ENCODE measurements around the gene PLCB3.

The PLCB3 gene

DNA sequence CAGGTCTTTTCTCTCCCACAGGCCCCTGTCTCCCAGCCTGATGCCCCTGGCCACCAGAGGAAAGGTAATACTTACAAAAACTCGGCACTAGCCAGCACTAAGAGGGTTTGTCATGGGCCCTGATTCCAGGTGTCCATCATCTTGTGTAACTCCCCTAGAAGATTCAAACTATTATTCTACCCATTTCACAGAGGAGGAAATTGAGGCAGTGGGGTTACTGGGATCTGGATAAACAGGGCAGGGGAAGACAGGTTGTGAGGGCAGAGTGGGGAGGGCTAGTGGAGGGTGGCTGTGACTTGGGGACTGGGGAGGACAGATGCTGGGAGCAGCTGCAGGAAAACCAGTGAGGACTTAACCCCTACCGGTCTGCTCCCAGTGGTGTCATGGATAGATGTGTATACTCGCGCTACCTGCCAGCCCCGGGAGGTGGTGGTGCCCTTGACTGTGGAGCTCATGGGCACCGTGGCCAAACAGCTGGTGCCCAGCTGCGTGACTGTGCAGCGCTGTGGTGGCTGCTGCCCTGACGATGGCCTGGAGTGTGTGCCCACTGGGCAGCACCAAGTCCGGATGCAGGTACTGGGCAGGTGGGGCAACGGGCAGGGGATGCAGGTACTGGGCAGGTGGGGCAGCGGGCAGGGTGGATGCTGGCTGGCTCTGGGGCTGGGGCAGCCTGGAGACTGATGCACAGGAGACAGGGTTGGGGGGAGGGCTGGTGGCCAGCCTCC lies 15.7 kb upstream of the PLCB3 start:
- TF ChIP-seq SPI1 (IDR thresholded peaks at IDR 0.05; ENCODE audit: borderline replicate concordance, low read depth) (no peak), POLR2AphosphoS5 (IDR thresholded peaks at IDR 0.05; ENCODE audit: low read depth) (no peak), GABPA (IDR thresholded peaks at IDR 0.05; ENCODE audit: low read depth) (no peak)
- TF ChIP-seq, protein P1, sequence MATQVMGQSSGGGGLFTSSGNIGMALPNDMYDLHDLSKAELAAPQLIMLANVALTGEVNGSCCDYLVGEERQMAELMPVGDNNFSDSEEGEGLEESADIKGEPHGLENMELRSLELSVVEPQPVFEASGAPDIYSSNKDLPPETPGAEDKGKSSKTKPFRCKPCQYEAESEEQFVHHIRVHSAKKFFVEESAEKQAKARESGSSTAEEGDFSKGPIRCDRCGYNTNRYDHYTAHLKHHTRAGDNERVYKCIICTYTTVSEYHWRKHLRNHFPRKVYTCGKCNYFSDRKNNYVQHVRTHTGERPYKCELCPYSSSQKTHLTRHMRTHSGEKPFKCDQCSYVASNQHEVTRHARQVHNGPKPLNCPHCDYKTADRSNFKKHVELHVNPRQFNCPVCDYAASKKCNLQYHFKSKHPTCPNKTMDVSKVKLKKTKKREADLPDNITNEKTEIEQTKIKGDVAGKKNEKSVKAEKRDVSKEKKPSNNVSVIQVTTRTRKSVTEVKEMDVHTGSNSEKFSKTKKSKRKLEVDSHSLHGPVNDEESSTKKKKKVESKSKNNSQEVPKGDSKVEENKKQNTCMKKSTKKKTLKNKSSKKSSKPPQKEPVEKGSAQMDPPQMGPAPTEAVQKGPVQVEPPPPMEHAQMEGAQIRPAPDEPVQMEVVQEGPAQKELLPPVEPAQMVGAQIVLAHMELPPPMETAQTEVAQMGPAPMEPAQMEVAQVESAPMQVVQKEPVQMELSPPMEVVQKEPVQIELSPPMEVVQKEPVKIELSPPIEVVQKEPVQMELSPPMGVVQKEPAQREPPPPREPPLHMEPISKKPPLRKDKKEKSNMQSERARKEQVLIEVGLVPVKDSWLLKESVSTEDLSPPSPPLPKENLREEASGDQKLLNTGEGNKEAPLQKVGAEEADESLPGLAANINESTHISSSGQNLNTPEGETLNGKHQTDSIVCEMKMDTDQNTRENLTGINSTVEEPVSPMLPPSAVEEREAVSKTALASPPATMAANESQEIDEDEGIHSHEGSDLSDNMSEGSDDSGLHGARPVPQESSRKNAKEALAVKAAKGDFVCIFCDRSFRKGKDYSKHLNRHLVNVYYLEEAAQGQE (IDR thresholded peaks at IDR 0.05; ENCODE audit: insufficient replicate concordance, low read depth) = no peak
- TF ChIP-seq, protein P2, sequence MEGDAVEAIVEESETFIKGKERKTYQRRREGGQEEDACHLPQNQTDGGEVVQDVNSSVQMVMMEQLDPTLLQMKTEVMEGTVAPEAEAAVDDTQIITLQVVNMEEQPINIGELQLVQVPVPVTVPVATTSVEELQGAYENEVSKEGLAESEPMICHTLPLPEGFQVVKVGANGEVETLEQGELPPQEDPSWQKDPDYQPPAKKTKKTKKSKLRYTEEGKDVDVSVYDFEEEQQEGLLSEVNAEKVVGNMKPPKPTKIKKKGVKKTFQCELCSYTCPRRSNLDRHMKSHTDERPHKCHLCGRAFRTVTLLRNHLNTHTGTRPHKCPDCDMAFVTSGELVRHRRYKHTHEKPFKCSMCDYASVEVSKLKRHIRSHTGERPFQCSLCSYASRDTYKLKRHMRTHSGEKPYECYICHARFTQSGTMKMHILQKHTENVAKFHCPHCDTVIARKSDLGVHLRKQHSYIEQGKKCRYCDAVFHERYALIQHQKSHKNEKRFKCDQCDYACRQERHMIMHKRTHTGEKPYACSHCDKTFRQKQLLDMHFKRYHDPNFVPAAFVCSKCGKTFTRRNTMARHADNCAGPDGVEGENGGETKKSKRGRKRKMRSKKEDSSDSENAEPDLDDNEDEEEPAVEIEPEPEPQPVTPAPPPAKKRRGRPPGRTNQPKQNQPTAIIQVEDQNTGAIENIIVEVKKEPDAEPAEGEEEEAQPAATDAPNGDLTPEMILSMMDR (IDR thresholded peaks at IDR 0.05; ENCODE audit: insufficient read depth, low read length) = no peak
- Histone ChIP-seq H3K27ac (replicated peaks) (no peak overlapping the region), H3K4me3 (replicated peaks; ENCODE audit: insufficient read depth, low read length) (peak overlapping the region; percentile 53), H3K27me3 (ENCODE audit: insufficient read depth, poor library complexity, severe bottlenecking) (no peaks in the 10 kb centered on the region)
- no peak for DNase-seq (ENCODE audit: low read depth in 1 of 2, low spot score in 1 of 2)

DNA sequence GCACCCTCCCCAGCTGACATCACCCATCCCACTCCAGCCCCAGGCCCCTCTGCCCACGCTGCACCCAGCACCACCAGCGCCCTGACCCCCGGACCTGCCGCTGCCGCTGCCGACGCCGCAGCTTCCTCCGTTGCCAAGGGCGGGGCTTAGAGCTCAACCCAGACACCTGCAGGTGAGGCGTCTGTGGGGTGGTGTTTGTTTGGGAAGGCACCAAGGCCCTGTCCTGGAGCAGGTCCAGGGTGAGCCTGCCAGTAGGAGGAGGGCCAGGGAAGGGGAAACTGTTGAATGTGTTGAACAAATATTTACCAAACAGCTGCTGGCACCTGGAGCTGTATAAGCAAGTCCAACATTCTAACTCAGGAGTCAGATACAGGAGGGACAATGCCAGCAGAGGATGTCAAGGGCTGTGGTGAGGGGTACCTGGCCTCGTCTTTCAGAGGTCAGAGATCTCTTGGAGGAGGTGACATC lies 13.8 kb upstream of the PLCB3 start:
- Histone ChIP-seq H3K27me3 (ENCODE audit: insufficient read depth, poor library complexity, severe bottlenecking) (no peaks in the 10 kb centered on the region), H3K4me3 (replicated peaks; ENCODE audit: insufficient read depth, low read length) (no peak overlapping the region), H3K27ac (replicated peaks) (peak overlapping the region; percentile 97)
- TF ChIP-seq POLR2AphosphoS5 (IDR thresholded peaks at IDR 0.05; ENCODE audit: low read depth) (no peak), GABPA (IDR thresholded peaks at IDR 0.05; ENCODE audit: low read depth) (no peak), SPI1 (IDR thresholded peaks at IDR 0.05; ENCODE audit: borderline replicate concordance, low read depth) (no peak)
- TF ChIP-seq, protein P2 (IDR thresholded peaks at IDR 0.05; ENCODE audit: insufficient read depth, low read length) = no peak
- TF ChIP-seq, protein P1 (IDR thresholded peaks at IDR 0.05; ENCODE audit: insufficient replicate concordance, low read depth) = no peak
- no peak for DNase-seq (ENCODE audit: low read depth in 1 of 2, low spot score in 1 of 2)

DNA sequence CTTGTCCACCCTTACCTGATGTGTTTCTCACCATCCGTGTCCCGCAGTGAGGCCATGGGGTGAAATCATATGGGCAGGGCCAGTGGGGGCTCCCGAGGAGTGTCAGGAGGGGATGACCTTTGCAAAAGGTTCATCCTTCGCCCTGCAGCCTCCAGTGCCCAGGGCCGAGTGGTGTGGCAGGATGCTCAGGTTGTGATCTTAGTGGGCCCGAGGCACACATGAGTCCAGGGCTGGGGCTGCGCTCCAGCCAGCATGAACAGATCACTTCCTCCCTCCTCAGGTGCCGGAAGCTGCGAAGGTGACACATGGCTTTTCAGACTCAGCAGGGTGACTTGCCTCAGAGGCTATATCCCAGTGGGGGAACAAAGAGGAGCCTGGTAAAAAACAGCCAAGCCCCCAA lies 13.3 kb upstream of the PLCB3 start:
- Histone ChIP-seq H3K4me3 (replicated peaks; ENCODE audit: insufficient read depth, low read length) (no peak overlapping the region), H3K27me3 (ENCODE audit: insufficient read depth, poor library complexity, severe bottlenecking) (no peaks in the 10 kb centered on the region), H3K27ac (replicated peaks) (peak overlapping the region; percentile 97)
- TF ChIP-seq POLR2AphosphoS5 (IDR thresholded peaks at IDR 0.05; ENCODE audit: low read depth) (no peak), GABPA (IDR thresholded peaks at IDR 0.05; ENCODE audit: low read depth) (no peak), SPI1 (IDR thresholded peaks at IDR 0.05; ENCODE audit: borderline replicate concordance, low read depth) (peak; percentile 78)
- TF ChIP-seq, protein P2 (IDR thresholded peaks at IDR 0.05; ENCODE audit: insufficient read depth, low read length) = no peak
- peak in 1 of 2 experiments; percentile 70 for DNase-seq (ENCODE audit: low read depth in 1 of 2, low spot score in 1 of 2)

All from HL-60 (cell line).